Measurements from ENCODE around the gene CEACAM1. TPM values are rescaled to one million over a fixed set of nuclear protein-coding genes. Genes with fewer than 3 reads are reported as not detected.

The CEACAM1 gene
- total RNA-seq, 1 experiment from 2014 or later = 1.5 TPM

DNA sequence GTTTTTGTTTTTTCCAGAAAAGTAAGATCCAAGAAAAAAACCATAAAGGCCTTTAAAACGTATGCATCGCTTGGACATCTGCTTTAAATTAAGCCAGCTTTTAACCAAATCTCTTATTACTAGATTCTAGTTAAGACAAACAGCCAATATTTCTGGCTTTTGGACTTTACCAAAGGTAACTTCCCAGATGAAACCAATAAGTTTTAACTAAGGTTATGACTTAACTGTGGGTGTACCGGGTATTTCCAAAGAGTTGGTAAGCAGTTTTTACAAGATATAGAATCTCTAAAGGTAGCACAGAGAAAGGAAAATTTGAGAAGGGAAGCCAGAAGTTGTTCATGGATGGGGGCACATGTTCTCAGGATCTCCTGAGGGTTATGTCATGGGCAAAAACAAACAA is 34.0 kb downstream of the CEACAM1 start:
- Histone ChIP-seq H3K18ac (ENCODE audit: insufficient read length, low read depth, low read length) (no peak overlapping the region), H3K9me3 (ENCODE audit: control insufficient read depth, low read depth, low read length) (no peaks in the 10 kb centered on the region), H3K56ac (ENCODE audit: insufficient read length, low read depth, low read length) (no peak overlapping the region), H3K4ac (ENCODE audit: low read depth, low read length) (no peak overlapping the region), H3K4me2 (ENCODE audit: insufficient read depth, insufficient read length, low read length) (no peak overlapping the region), H3K79me1 (ENCODE audit: insufficient read depth, low read depth, low read length, poor library complexity, severe bottlenecking) (no peaks in the 10 kb centered on the region), H3K23ac (ENCODE audit: insufficient read length, low read depth, low read length) (no peak overlapping the region), H3K23me2 (ENCODE audit: insufficient read length, low read depth, low read length, poor library complexity, severe bottlenecking) (no peaks in the 10 kb centered on the region), H2AK5ac (ENCODE audit: insufficient read length, low read length) (no peak overlapping the region), H3K79me2 (ENCODE audit: insufficient read depth, low read length) (no peaks in the 10 kb centered on the region), H2BK120ac (ENCODE audit: low read depth, low read length, poor library complexity, severe bottlenecking) (no peak overlapping the region), H2BK12ac (ENCODE audit: insufficient read length, low read depth, low read length) (no peak overlapping the region), H2BK20ac (ENCODE audit: low read depth, low read length, poor library complexity, severe bottlenecking) (no peak overlapping the region), H4K91ac (ENCODE audit: insufficient read length, low read depth, low read length) (no peak overlapping the region), H2BK5ac (ENCODE audit: insufficient read length, low read length) (no peak overlapping the region), H3K27ac (ENCODE audit: insufficient read length, low read depth, low read length) (no peak overlapping the region), H3K27me3 (ENCODE audit: insufficient read depth, low read length) (no peaks in the 10 kb centered on the region), H4K5ac (ENCODE audit: insufficient read length, low read depth, low read length) (no peak overlapping the region), H3K14ac (ENCODE audit: insufficient read depth, low read length) (no peak overlapping the region), H2BK15ac (ENCODE audit: low read depth, low read length) (no peak overlapping the region), H4K20me1 (ENCODE audit: control insufficient read depth, insufficient read depth, insufficient read length) (no peaks in the 10 kb centered on the region), H4K8ac (replicated peaks; ENCODE audit: insufficient read length, low read depth, low read length) (no peak overlapping the region), H3K9ac (ENCODE audit: extremely low read depth, insufficient read length, low read length) (no peak overlapping the region), H3K4me1 (ENCODE audit: insufficient read depth, low read length) (peaks cover 4% of the 10 kb centered on the region; the same call in 1 of the 2 replicates), H2AFZ (ENCODE audit: low read length) (no peak overlapping the region), H3T11ph (ENCODE audit: low read length) (no peak overlapping the region)
- no peaks in the 10 kb centered on the region for H3K9me3 Mint-ChIP-seq
- TF ChIP-seq, protein P1, sequence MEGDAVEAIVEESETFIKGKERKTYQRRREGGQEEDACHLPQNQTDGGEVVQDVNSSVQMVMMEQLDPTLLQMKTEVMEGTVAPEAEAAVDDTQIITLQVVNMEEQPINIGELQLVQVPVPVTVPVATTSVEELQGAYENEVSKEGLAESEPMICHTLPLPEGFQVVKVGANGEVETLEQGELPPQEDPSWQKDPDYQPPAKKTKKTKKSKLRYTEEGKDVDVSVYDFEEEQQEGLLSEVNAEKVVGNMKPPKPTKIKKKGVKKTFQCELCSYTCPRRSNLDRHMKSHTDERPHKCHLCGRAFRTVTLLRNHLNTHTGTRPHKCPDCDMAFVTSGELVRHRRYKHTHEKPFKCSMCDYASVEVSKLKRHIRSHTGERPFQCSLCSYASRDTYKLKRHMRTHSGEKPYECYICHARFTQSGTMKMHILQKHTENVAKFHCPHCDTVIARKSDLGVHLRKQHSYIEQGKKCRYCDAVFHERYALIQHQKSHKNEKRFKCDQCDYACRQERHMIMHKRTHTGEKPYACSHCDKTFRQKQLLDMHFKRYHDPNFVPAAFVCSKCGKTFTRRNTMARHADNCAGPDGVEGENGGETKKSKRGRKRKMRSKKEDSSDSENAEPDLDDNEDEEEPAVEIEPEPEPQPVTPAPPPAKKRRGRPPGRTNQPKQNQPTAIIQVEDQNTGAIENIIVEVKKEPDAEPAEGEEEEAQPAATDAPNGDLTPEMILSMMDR (conservative IDR thresholded peaks at IDR 0.05) = no peak
- no peak overlapping the region for H3K4me3 Mint-ChIP-seq
- peaks cover 30 to 34% of the 10 kb centered on the region in 2 experiments for H3K4me1 Mint-ChIP-seq
- no peaks in the 10 kb centered on the region for H3K36me3 Mint-ChIP-seq (ENCODE audit: insufficient read depth in 1 of 3, low read depth in 3 of 3)
- WGBS (ENCODE audit: extremely low coverage, insufficient read length, low lambda C conversion rate) = no CpG with 5 or more reads among the region's 3 CpGs
- no peak for DNase-seq
- H3K27me3 Mint-ChIP-seq (ENCODE audit: low read depth) = no peaks in the 10 kb centered on the region; the same call in 1 of the 2 replicates
- H3K27ac Mint-ChIP-seq = no peak overlapping the region
